Fibroblast of mammary gland (primary cell): ENCODE measurements around the gene ATP1A3.

Experiments
- DNase-seq: peaks from one replicate; pipeline ENCODE4 v3.0.0-alpha.2; 2010; ENCODE audit warnings: low read depth
- H3K4me3 ChIP-seq: 2 replicates; pipeline ENCODE4 v1.5.1; 2011; ENCODE audit warnings: low read depth, mild to moderate bottlenecking, low read length, moderate library complexity; ENCODE audit not compliant: control insufficient read depth
- CTCF ChIP-seq: conservative IDR thresholded peaks from 2 replicates; pipeline ENCODE4 v1.5.1; 2011; ENCODE audit warnings: low read depth, low read length, inconsistent platforms; ENCODE audit not compliant: control insufficient read depth, insufficient read depth

ATP1A3 gene

GRCh38 chr19:42010245-42011126 lies 16.5 kb upstream of the ATP1A3 start:
- H3K4me3 ChIP-seq, result no peak overlapping the region
- no peak for DNase-seq
- no peak for TF ChIP-seq CTCF

- H3K4me3 ChIP-seq, result no peak overlapping the region
- DNase-seq, result no peak
- no peak for TF ChIP-seq CTCF
Observed at GRCh38 chr19:42006569-42006968, 12.5 kb upstream of the ATP1A3 start.

- no peak for TF ChIP-seq CTCF
- no peak overlapping the region for H3K4me3 ChIP-seq
- no peak for DNase-seq
Observed at GRCh38 chr19:42005504-42005903, 11.5 kb upstream of the ATP1A3 start.

GRCh38 chr19:42003506-42004294 lies 9.7 kb upstream of the ATP1A3 start:
- no peak overlapping the region for H3K4me3 ChIP-seq
- no peak for DNase-seq
- TF ChIP-seq CTCF, result no peak

- TF ChIP-seq CTCF, result no peak
- no peak for DNase-seq
- no peak overlapping the region for H3K4me3 ChIP-seq
Observed at GRCh38 chr19:41999878-42000208, 5.8 kb upstream of the ATP1A3 start.

- TF ChIP-seq CTCF, result no peak
- no peak for DNase-seq
- H3K4me3 ChIP-seq, result no peak overlapping the region
Observed at GRCh38 chr19:41999071-41999877, 5.2 kb upstream of the ATP1A3 start.
